ENCODE measurements around the gene GABBR1.

Gene GABBR1

GRCh38 chr6:29625337-29625930, 7.5 kb downstream of the GABBR1 start:
- Mint-ChIP-seq H3K27me3 (no peaks in the 10 kb centered on the region), H3K9me3 (no peaks in the 10 kb centered on the region), H3K4me1 (ENCODE audit: low read depth in 2 of 2) (peaks cover 10 to 14% of the 10 kb centered on the region in 2 donors), H3K27ac (peak overlapping the region in 1 of 2 donors; percentile 1), H3K4me3 (no peak overlapping the region), H3K36me3 (ENCODE audit: insufficient read depth) (no peaks in the 10 kb centered on the region)
- DNase-seq (no peak), ATAC-seq (replicated peaks) (no peak)

- Mint-ChIP-seq H3K36me3 (ENCODE audit: insufficient read depth) (no peaks in the 10 kb centered on the region), H3K4me1 (ENCODE audit: low read depth in 2 of 2) (peaks cover 9 to 14% of the 10 kb centered on the region in 2 donors), H3K9me3 (no peaks in the 10 kb centered on the region), H3K27me3 (no peaks in the 10 kb centered on the region), H3K27ac (peak overlapping the region in 1 of 2 donors; percentile 9), H3K4me3 (no peak overlapping the region)
- DNase-seq (no peak), ATAC-seq (replicated peaks) (no peak)
Measured at GRCh38 chr6:29624520-29624961, 8.4 kb downstream of the GABBR1 start.

- Mint-ChIP-seq H3K27me3 (no peaks in the 10 kb centered on the region), H3K4me3 (no peak overlapping the region), H3K4me1 (ENCODE audit: low read depth in 2 of 2) (peaks cover 0 to 1% of the 10 kb centered on the region in 2 donors), H3K36me3 (ENCODE audit: insufficient read depth) (peaks cover 6% of the 10 kb centered on the region), H3K27ac (no peak overlapping the region), H3K9me3 (no peaks in the 10 kb centered on the region)
- ATAC-seq (replicated peaks): no peak
- no peak for DNase-seq
Measured at GRCh38 chr6:29620630-29621029, 12.4 kb downstream of the GABBR1 start.

GRCh38 chr6:29619578-29620160, 13.3 kb downstream of the GABBR1 start:
- Mint-ChIP-seq H3K36me3 (ENCODE audit: insufficient read depth) (peaks cover 6% of the 10 kb centered on the region), H3K9me3 (no peaks in the 10 kb centered on the region), H3K4me1 (ENCODE audit: low read depth in 2 of 2) (no peaks in the 10 kb centered on the region), H3K27ac (no peak overlapping the region), H3K27me3 (no peaks in the 10 kb centered on the region), H3K4me3 (no peak overlapping the region)
- DNase-seq (no peak), ATAC-seq (replicated peaks) (no peak)

GRCh38 chr6:29617782-29618554, 15.0 kb downstream of the GABBR1 start:
- Mint-ChIP-seq H3K27me3 (no peaks in the 10 kb centered on the region), H3K4me1 (ENCODE audit: low read depth in 2 of 2) (no peaks in the 10 kb centered on the region), H3K36me3 (ENCODE audit: insufficient read depth) (peaks cover 6% of the 10 kb centered on the region), H3K27ac (no peak overlapping the region), H3K9me3 (no peaks in the 10 kb centered on the region), H3K4me3 (no peak overlapping the region)
- DNase-seq (no peak), ATAC-seq (replicated peaks) (no peak)

GRCh38 chr6:29611426-29611825, 21.6 kb downstream of the GABBR1 start:
- DNase-seq (no peak), ATAC-seq (replicated peaks) (no peak)
- no peak overlapping the region for H3K4me3 Mint-ChIP-seq
- no peak overlapping the region for H3K27ac Mint-ChIP-seq
- H3K9me3 Mint-ChIP-seq: no peaks in the 10 kb centered on the region
- H3K36me3 Mint-ChIP-seq (ENCODE audit: insufficient read depth): no peaks in the 10 kb centered on the region
- H3K27me3 Mint-ChIP-seq: peaks cover 0 to 6% of the 10 kb centered on the region in 2 donors
- peaks cover 0 to 2% of the 10 kb centered on the region in 2 donors for H3K4me1 Mint-ChIP-seq (ENCODE audit: low read depth in 2 of 2)

- peaks cover 0 to 6% of the 10 kb centered on the region in 2 donors for H3K27me3 Mint-ChIP-seq
- DNase-seq (no peak), ATAC-seq (replicated peaks) (no peak)
- H3K27ac Mint-ChIP-seq: no peak overlapping the region
- no peaks in the 10 kb centered on the region for H3K36me3 Mint-ChIP-seq (ENCODE audit: insufficient read depth)
- no peaks in the 10 kb centered on the region for H3K9me3 Mint-ChIP-seq
- peaks cover 0 to 2% of the 10 kb centered on the region in 2 donors for H3K4me1 Mint-ChIP-seq (ENCODE audit: low read depth in 2 of 2)
- H3K4me3 Mint-ChIP-seq: no peak overlapping the region
Measured at GRCh38 chr6:29610540-29610939, 22.4 kb downstream of the GABBR1 start.

GRCh38 chr6:29608131-29608530, 24.9 kb downstream of the GABBR1 start:
- DNase-seq (no peak), ATAC-seq (replicated peaks) (no peak)
- H3K27me3 Mint-ChIP-seq: peaks cover 0 to 6% of the 10 kb centered on the region in 2 donors
- H3K4me3 Mint-ChIP-seq: no peak overlapping the region
- peaks cover 0 to 2% of the 10 kb centered on the region in 2 donors for H3K4me1 Mint-ChIP-seq (ENCODE audit: low read depth in 2 of 2)
- no peak overlapping the region for H3K27ac Mint-ChIP-seq
- H3K9me3 Mint-ChIP-seq: no peaks in the 10 kb centered on the region
- no peaks in the 10 kb centered on the region for H3K36me3 Mint-ChIP-seq (ENCODE audit: insufficient read depth)

GRCh38 chr6:29603930-29604329, 29.1 kb downstream of the GABBR1 start:
- H3K27me3 Mint-ChIP-seq: no peaks in the 10 kb centered on the region
- no peak overlapping the region for H3K4me3 Mint-ChIP-seq
- ATAC-seq (replicated peaks) (no peak), DNase-seq (no peak)
- peak overlapping the region in 1 of 2 donors; percentile 27 for H3K27ac Mint-ChIP-seq
- no peaks in the 10 kb centered on the region for H3K36me3 Mint-ChIP-seq (ENCODE audit: insufficient read depth)
- H3K4me1 Mint-ChIP-seq (ENCODE audit: low read depth in 2 of 2): peaks cover 0 to 2% of the 10 kb centered on the region in 2 donors
- no peaks in the 10 kb centered on the region for H3K9me3 Mint-ChIP-seq

- ATAC-seq (replicated peaks) (no peak), DNase-seq (no peak)
- no peaks in the 10 kb centered on the region for H3K27me3 Mint-ChIP-seq
- H3K27ac Mint-ChIP-seq: no peak overlapping the region
- no peaks in the 10 kb centered on the region for H3K9me3 Mint-ChIP-seq
- H3K4me3 Mint-ChIP-seq: no peak overlapping the region
- peaks cover 5% of the 10 kb centered on the region for H3K36me3 Mint-ChIP-seq (ENCODE audit: insufficient read depth)
- H3K4me1 Mint-ChIP-seq (ENCODE audit: low read depth in 2 of 2): peaks cover 0 to 2% of the 10 kb centered on the region in 2 donors
Measured at GRCh38 chr6:29603456-29603855, 29.5 kb downstream of the GABBR1 start.

GRCh38 chr6:29602564-29603361, 30.2 kb downstream of the GABBR1 start:
- DNase-seq (no peak), ATAC-seq (replicated peaks) (no peak)
- no peaks in the 10 kb centered on the region for H3K9me3 Mint-ChIP-seq
- no peaks in the 10 kb centered on the region for H3K4me1 Mint-ChIP-seq (ENCODE audit: low read depth in 2 of 2)
- H3K36me3 Mint-ChIP-seq (ENCODE audit: insufficient read depth): peaks cover 5% of the 10 kb centered on the region
- no peak overlapping the region for H3K27ac Mint-ChIP-seq
- no peak overlapping the region for H3K4me3 Mint-ChIP-seq
- H3K27me3 Mint-ChIP-seq: no peaks in the 10 kb centered on the region

- no peaks in the 10 kb centered on the region for H3K9me3 Mint-ChIP-seq
- H3K4me1 Mint-ChIP-seq (ENCODE audit: low read depth in 2 of 2): no peaks in the 10 kb centered on the region
- peaks cover 5% of the 10 kb centered on the region for H3K36me3 Mint-ChIP-seq (ENCODE audit: insufficient read depth)
- no peak overlapping the region for H3K4me3 Mint-ChIP-seq
- ATAC-seq (replicated peaks) (no peak), DNase-seq (no peak)
- H3K27me3 Mint-ChIP-seq: peaks cover 13 to 19% of the 10 kb centered on the region in 2 donors
- H3K27ac Mint-ChIP-seq: no peak overlapping the region
Measured at GRCh38 chr6:29598172-29598747, 34.7 kb downstream of the GABBR1 start.

- no peak overlapping the region for H3K4me3 Mint-ChIP-seq
- no peaks in the 10 kb centered on the region for H3K4me1 Mint-ChIP-seq (ENCODE audit: low read depth in 2 of 2)
- ATAC-seq (replicated peaks): no peak
- H3K9me3 Mint-ChIP-seq: no peaks in the 10 kb centered on the region
- H3K36me3 Mint-ChIP-seq (ENCODE audit: insufficient read depth): peaks cover 5% of the 10 kb centered on the region
- peaks cover 13 to 26% of the 10 kb centered on the region in 2 donors for H3K27me3 Mint-ChIP-seq
- DNase-seq: no peak
- no peak overlapping the region for H3K27ac Mint-ChIP-seq
Measured at GRCh38 chr6:29597184-29597583, 35.8 kb downstream of the GABBR1 start.

Measured in effector memory CD8-positive, alpha-beta T cell (primary cell).